Endothelial cell of umbilical vein (primary cell): ENCODE measurements around the gene LCN6.

Experiments
- CTCF ChIP-seq, 2 donors: IDR thresholded peaks; 1 replicate in 1 of 2; 2 replicates in 1 of 2; pipeline ENCODE4 v1.5.1; 2011; ENCODE audit warnings: low read length in 2 of 2, mild to moderate bottlenecking in 2 of 2, moderate library complexity in 2 of 2, control low read depth in 1 of 2, inconsistent platforms in 1 of 2, low read depth in 1 of 2; ENCODE audit not compliant: insufficient read depth in 1 of 2; ENCODE audit errors: extremely low read depth in 1 of 2
- EZH2 ChIP-seq: IDR thresholded peaks from 2 replicates; pipeline ENCODE4 v1.6.1; 2012; ENCODE audit warnings: borderline replicate concordance, low read depth, mild to moderate bottlenecking, moderate library complexity, low read length, inconsistent platforms; ENCODE audit not compliant: severe bottlenecking
- GATA2 ChIP-seq: IDR thresholded peaks from 2 replicates; pipeline ENCODE4 v1.7.0; 2011; ENCODE audit warnings: low read depth, mild to moderate bottlenecking, moderate library complexity, mixed read lengths, low read length; ENCODE audit not compliant: insufficient read length, insufficient read depth

DNA sequence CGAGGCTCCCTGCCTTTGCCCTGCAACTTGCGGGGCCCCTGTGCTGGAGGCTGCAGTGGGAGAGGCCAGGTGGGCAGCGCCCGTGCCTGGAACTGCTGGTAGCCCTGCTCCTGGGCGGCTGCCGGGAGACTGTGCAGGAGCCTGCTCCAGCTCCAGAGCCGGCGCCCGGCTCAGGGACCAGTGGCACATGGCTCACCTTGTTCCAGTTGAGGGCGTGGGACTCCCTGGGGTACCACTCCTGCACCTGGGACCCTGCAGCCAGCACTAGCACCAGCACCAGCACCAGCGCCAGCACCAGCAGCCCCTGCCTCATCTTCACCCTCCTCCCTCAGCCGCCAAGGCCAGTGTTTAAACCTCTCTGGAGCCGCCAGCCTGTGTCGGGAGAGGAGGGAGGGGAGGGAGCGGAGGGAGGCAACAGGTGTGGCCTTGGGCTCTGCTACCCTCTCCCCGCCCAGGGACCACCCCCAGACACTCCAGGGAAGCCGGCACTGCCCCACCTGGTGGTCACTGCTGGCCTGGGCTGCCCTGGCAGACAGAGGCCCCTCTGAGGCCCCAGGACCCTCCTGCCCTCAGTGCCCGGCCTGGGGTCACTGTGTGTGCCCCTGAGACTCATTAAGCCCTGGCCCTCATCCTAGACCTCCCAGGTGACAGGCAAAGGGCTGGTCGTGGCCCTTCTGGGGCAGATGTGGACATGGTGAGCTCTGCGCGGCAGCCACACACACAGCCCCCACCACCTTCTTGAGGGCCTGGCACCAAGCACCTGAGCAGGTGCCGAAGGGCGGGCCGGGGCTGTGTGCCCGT lies 5.5 kb downstream of the LCN6 start, which contains the start of gene LCN10:
- TF ChIP-seq EZH2 (no peak), CTCF (IDR thresholded peaks at IDR 0.05; ENCODE audit: extremely low read depth in 1 of 2, insufficient read depth in 1 of 2, low read depth in 1 of 2, low read length in 2 of 2) (peak; percentile 28 to 64), GATA2 (no peak)
